ENCODE data around the gene C11orf68.

The C11orf68 gene

GRCh38 chr11:65921033-65921555, 2.2 kb upstream of the C11orf68 start:
- Histone ChIP-seq H3K9me3 (replicated peaks; ENCODE audit: insufficient read depth, low read length) (no peaks in the 10 kb centered on the region), H4K20me1 (ENCODE audit: insufficient read depth, low read length) (no peaks in the 10 kb centered on the region), H3K9ac (ENCODE audit: low read length) (no peak overlapping the region), H3K27me3 (replicated peaks; ENCODE audit: insufficient read depth, low read length) (no peaks in the 10 kb centered on the region), H3K79me2 (ENCODE audit: low read length) (peaks cover 36% of the 10 kb centered on the region), H2AFZ (ENCODE audit: low read length) (no peak overlapping the region), H3K4me1 (ENCODE audit: low read length) (peaks cover 8% of the 10 kb centered on the region; the same call in 1 of the 2 replicates), H3K4me2 (ENCODE audit: low read depth, low read length) (no peak overlapping the region), H3K9me2 (replicated peaks; ENCODE audit: insufficient read depth, low read length) (no peaks in the 10 kb centered on the region), H3K27ac (ENCODE audit: low read length) (no peak overlapping the region), H3K4me3 (ENCODE audit: low read length) (no peak overlapping the region), H3F3A (ENCODE audit: insufficient read depth, low read length) (no peaks in the 10 kb centered on the region), H3K36me3 (replicated peaks; ENCODE audit: insufficient read depth, low read length) (no peaks in the 10 kb centered on the region)
- TF ChIP-seq EZH2phosphoT487 (IDR thresholded peaks at IDR 0.05; ENCODE audit: low read length) = no peak
- TF ChIP-seq CTCF (IDR thresholded peaks at IDR 0.05; ENCODE audit: low read length) = no peak
- no peak for TF ChIP-seq EZH2 (optimal IDR thresholded peaks at IDR 0.05; ENCODE audit: low read depth, low read length)
- DNase-seq = no peak

- peak overlapping the region; percentile 79 for H3K4me3 ChIP-seq (ENCODE audit: low read length)
- no peaks in the 10 kb centered on the region for H3F3A ChIP-seq (ENCODE audit: insufficient read depth, low read length)
- peak overlapping the region; percentile 77; the same call in 1 of the 2 replicates for H2AFZ ChIP-seq (ENCODE audit: low read length)
- no peak for DNase-seq
- no peak overlapping the region for H3K27ac ChIP-seq (ENCODE audit: low read length)
- H4K20me1 ChIP-seq (ENCODE audit: insufficient read depth, low read length) = no peaks in the 10 kb centered on the region
- H3K9me2 ChIP-seq (replicated peaks; ENCODE audit: insufficient read depth, low read length) = no peaks in the 10 kb centered on the region
- H3K79me2 ChIP-seq (ENCODE audit: low read length) = peaks cover 36% of the 10 kb centered on the region
- H3K9me3 ChIP-seq (replicated peaks; ENCODE audit: insufficient read depth, low read length) = no peaks in the 10 kb centered on the region
- no peaks in the 10 kb centered on the region for H3K27me3 ChIP-seq (replicated peaks; ENCODE audit: insufficient read depth, low read length)
- H3K36me3 ChIP-seq (replicated peaks; ENCODE audit: insufficient read depth, low read length) = no peaks in the 10 kb centered on the region
- TF ChIP-seq EZH2 (optimal IDR thresholded peaks at IDR 0.05; ENCODE audit: low read depth, low read length) (no peak), EZH2phosphoT487 (IDR thresholded peaks at IDR 0.05; ENCODE audit: low read length) (no peak), CTCF (IDR thresholded peaks at IDR 0.05; ENCODE audit: low read length) (no peak)
- peaks cover 8% of the 10 kb centered on the region; the same call in 1 of the 2 replicates for H3K4me1 ChIP-seq (ENCODE audit: low read length)
- peak overlapping the region; percentile 99 for H3K4me2 ChIP-seq (ENCODE audit: low read depth, low read length)
- H3K9ac ChIP-seq (ENCODE audit: low read length) = peak overlapping the region; percentile 70
Observed at GRCh38 chr11:65920372-65920802, 1.5 kb upstream of the C11orf68 start.

- TF ChIP-seq CTCF (IDR thresholded peaks at IDR 0.05; ENCODE audit: low read length) (no peak), EZH2 (optimal IDR thresholded peaks at IDR 0.05; ENCODE audit: low read depth, low read length) (no peak), EZH2phosphoT487 (IDR thresholded peaks at IDR 0.05; ENCODE audit: low read length) (no peak)
- peak; percentile 41 for DNase-seq
- Histone ChIP-seq H3F3A (ENCODE audit: insufficient read depth, low read length) (no peaks in the 10 kb centered on the region), H3K36me3 (replicated peaks; ENCODE audit: insufficient read depth, low read length) (no peaks in the 10 kb centered on the region), H4K20me1 (ENCODE audit: insufficient read depth, low read length) (no peaks in the 10 kb centered on the region), H3K4me2 (ENCODE audit: low read depth, low read length) (peak overlapping the region; percentile 99), H3K9me3 (replicated peaks; ENCODE audit: insufficient read depth, low read length) (no peaks in the 10 kb centered on the region), H3K9ac (ENCODE audit: low read length) (peak overlapping the region; percentile 70), H2AFZ (ENCODE audit: low read length) (peak overlapping the region; percentile 77), H3K27me3 (replicated peaks; ENCODE audit: insufficient read depth, low read length) (no peaks in the 10 kb centered on the region), H3K4me3 (ENCODE audit: low read length) (peak overlapping the region; percentile 79), H3K27ac (ENCODE audit: low read length) (no peak overlapping the region; the same call in 1 of the 2 replicates), H3K79me2 (ENCODE audit: low read length) (peaks cover 36% of the 10 kb centered on the region), H3K9me2 (replicated peaks; ENCODE audit: insufficient read depth, low read length) (no peaks in the 10 kb centered on the region), H3K4me1 (ENCODE audit: low read length) (peaks cover 8% of the 10 kb centered on the region; the same call in 1 of the 2 replicates)
Observed at GRCh38 chr11:65919573-65920371, 910 bp upstream of the C11orf68 start.

Data from MM.1S (cell line).